ENCODE data around the gene SYT7. TPM values are rescaled to one million over a fixed set of nuclear protein-coding genes. Genes with fewer than 3 reads are reported as not detected.
A peak's percentile ranks its signal among the peaks of the same experiment; 100 is the strongest.

Gene SYT7
- total and polyA plus RNA-seq, 9 donors: 0.93 to 2.8 (median 2.3) TPM

- Histone ChIP-seq H3K27ac (ENCODE audit: low read length) (no peak overlapping the region), H3K9me3 (replicated peaks; ENCODE audit: control insufficient read depth, low read depth, low read length) (no peaks in the 10 kb centered on the region), H3K27me3 (ENCODE audit: control insufficient read depth, insufficient read depth, low read length) (peaks cover 64% of the 10 kb centered on the region), H3K36me3 (ENCODE audit: control insufficient read depth, insufficient read depth, low read length) (no peaks in the 10 kb centered on the region), H3K4me3 (ENCODE audit: low read length) (no peak overlapping the region), H3K4me1 (ENCODE audit: control insufficient read depth, insufficient read depth, low read length) (peaks cover 35% of the 10 kb centered on the region)
- no peak for DNase-seq
- 4% methylated on average over 36 of the region's 57 CpGs for WGBS (ENCODE audit: insufficient coverage)
These were observed 25.6 kb downstream of the SYT7 start for GRCh38 chr11:61555051-61555969.

DNA sequence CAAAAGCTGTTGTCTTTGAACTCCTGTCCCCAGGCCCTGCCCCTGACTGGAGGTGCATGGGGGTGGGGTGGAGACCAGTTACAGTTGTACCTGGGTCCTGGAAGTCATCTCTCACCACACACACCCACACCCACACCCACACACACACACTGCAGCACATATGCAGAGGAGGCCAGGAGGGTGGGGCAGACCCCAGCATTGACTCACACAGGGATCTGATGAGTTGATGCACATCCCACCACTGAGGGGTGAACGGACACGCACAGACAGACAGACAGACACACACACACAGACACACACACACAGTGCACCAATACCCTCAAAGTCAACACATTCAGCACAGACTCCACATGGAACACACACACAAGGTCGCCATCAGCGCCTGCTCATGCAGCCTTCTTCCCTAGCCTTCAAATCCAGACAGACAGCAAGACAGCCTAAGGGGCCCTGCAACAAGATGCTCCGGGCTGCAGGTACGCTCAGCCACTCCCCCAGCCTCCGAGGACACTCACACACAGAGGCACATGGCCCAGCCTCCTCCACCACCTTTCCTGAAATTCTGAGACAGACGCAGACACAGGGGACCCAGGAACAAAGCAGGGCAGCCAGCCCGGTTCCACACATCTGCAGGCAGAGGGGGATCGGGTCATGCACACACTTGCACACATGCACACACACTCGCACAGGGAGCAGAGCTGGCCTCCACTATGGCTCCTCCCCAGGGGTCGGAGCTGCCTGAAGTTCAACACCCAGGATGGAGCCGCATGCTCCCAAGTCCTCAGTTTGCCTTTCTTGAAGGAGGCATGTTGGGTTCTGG is 26.5 kb downstream of the SYT7 start:
- H3K9me3 ChIP-seq (replicated peaks; ENCODE audit: control insufficient read depth, low read depth, low read length): no peaks in the 10 kb centered on the region
- no peak for DNase-seq
- no peak overlapping the region for H3K27ac ChIP-seq (ENCODE audit: low read length)
- peaks cover 35% of the 10 kb centered on the region for H3K4me1 ChIP-seq (ENCODE audit: control insufficient read depth, insufficient read depth, low read length)
- WGBS (ENCODE audit: insufficient coverage): 20% methylated on average over 13 of the region's 13 CpGs
- H3K27me3 ChIP-seq (ENCODE audit: control insufficient read depth, insufficient read depth, low read length): peaks cover 57% of the 10 kb centered on the region
- H3K36me3 ChIP-seq (ENCODE audit: control insufficient read depth, insufficient read depth, low read length): no peaks in the 10 kb centered on the region
- no peak overlapping the region for H3K4me3 ChIP-seq (ENCODE audit: low read length)

DNA sequence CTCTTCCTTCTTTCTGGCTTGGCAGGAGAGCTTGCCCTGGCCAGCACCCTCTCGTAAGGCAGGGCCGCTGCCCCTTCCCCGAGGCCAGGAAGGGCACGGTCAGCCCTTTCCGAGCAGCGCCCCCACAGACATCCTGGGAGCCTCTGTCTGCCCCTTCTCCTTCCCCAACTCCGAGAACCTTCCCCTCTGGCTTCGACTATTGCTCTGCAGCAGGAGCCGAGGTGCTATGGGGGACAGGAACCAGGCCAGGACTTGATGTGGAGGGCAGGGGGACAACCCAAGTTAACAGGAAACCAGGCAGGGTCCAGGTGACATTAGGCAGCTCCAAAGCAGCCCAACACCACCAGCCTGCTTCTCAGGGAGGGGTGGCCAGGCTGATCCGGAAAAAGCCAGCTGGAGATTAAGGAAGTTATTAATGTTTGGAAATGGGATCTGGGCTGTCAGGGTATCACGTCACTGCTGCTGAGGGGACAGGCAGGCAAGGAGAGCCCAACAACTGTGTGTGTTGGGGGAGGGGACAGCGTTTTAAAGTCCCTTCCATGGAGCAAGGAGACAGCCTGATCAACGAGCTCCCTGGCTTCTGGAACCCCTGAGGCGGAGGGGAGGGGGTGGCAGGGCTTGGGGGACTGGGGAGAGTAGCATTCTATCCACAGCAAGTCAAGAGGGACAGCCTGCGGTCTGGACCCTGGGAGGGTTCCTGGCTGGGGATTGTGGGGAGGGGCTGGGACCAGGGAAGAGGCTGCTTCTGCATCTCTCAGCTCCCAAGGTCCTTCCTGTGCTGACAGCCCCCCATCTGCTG is 27.3 kb downstream of the SYT7 start:
- H3K4me1 ChIP-seq (ENCODE audit: control insufficient read depth, insufficient read depth, low read length): peaks cover 35% of the 10 kb centered on the region
- no peak overlapping the region for H3K4me3 ChIP-seq (ENCODE audit: low read length)
- H3K27ac ChIP-seq (ENCODE audit: low read length): peak overlapping the region; percentile 3
- DNase-seq: peak; percentile 60
- no peaks in the 10 kb centered on the region for H3K36me3 ChIP-seq (ENCODE audit: control insufficient read depth, insufficient read depth, low read length)
- no peaks in the 10 kb centered on the region for H3K9me3 ChIP-seq (replicated peaks; ENCODE audit: control insufficient read depth, low read depth, low read length)
- WGBS (ENCODE audit: insufficient coverage): 25% methylated on average over 12 of the region's 15 CpGs
- H3K27me3 ChIP-seq (ENCODE audit: control insufficient read depth, insufficient read depth, low read length): peaks cover 54% of the 10 kb centered on the region

DNA sequence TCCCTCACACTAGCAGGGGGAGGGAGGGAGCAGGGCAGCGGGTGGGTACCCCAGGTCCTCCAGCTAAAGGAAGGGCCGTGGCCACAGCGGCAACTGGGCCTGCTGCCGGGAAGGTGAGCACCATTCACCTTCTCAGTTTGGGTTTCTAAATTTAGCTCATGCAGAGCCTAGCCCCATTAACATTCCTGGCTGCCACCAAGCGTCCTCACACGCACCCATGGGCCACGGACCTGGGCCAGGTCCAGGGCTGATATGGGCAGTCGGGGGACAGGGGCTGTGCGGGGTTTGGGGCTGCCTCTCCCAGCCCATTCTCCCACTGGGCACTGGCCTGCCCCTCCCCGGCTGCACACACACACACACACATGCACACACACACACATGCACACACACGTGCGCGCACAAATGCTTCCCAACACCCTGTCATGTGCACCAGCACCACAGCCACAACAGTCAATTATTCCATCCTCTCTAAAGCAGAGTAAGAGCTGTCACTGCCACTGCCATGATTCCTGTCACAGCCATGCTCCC is 28.7 kb downstream of the SYT7 start:
- Histone ChIP-seq H3K27ac (ENCODE audit: low read length) (no peak overlapping the region), H3K36me3 (ENCODE audit: control insufficient read depth, insufficient read depth, low read length) (no peaks in the 10 kb centered on the region), H3K4me3 (ENCODE audit: low read length) (no peak overlapping the region), H3K4me1 (ENCODE audit: control insufficient read depth, insufficient read depth, low read length) (peaks cover 35% of the 10 kb centered on the region), H3K9me3 (replicated peaks; ENCODE audit: control insufficient read depth, low read depth, low read length) (no peaks in the 10 kb centered on the region), H3K27me3 (ENCODE audit: control insufficient read depth, insufficient read depth, low read length) (peaks cover 41% of the 10 kb centered on the region)
- WGBS (ENCODE audit: insufficient coverage): 56% methylated on average over 12 of the region's 13 CpGs
- no peak for DNase-seq

- no peak for DNase-seq
- Histone ChIP-seq H3K4me1 (ENCODE audit: control insufficient read depth, insufficient read depth, low read length) (peaks cover 35% of the 10 kb centered on the region), H3K9me3 (replicated peaks; ENCODE audit: control insufficient read depth, low read depth, low read length) (no peaks in the 10 kb centered on the region), H3K27me3 (ENCODE audit: control insufficient read depth, insufficient read depth, low read length) (peaks cover 36% of the 10 kb centered on the region), H3K36me3 (ENCODE audit: control insufficient read depth, insufficient read depth, low read length) (no peaks in the 10 kb centered on the region), H3K27ac (ENCODE audit: low read length) (no peak overlapping the region), H3K4me3 (ENCODE audit: low read length) (no peak overlapping the region)
- 46% methylated on average over 11 of the region's 12 CpGs for WGBS (ENCODE audit: insufficient coverage)
These were observed 29.2 kb downstream of the SYT7 start for GRCh38 chr11:61551634-61552033.

GRCh38 chr11:61550665-61551227 is 30.1 kb downstream of the SYT7 start:
- Histone ChIP-seq H3K36me3 (ENCODE audit: control insufficient read depth, insufficient read depth, low read length) (no peaks in the 10 kb centered on the region), H3K4me3 (ENCODE audit: low read length) (no peak overlapping the region), H3K4me1 (ENCODE audit: control insufficient read depth, insufficient read depth, low read length) (peaks cover 33% of the 10 kb centered on the region), H3K27ac (ENCODE audit: low read length) (no peak overlapping the region), H3K27me3 (ENCODE audit: control insufficient read depth, insufficient read depth, low read length) (peaks cover 27% of the 10 kb centered on the region), H3K9me3 (replicated peaks; ENCODE audit: control insufficient read depth, low read depth, low read length) (no peaks in the 10 kb centered on the region)
- WGBS (ENCODE audit: insufficient coverage): 83% methylated on average over 16 of the region's 18 CpGs
- no peak for DNase-seq

DNA sequence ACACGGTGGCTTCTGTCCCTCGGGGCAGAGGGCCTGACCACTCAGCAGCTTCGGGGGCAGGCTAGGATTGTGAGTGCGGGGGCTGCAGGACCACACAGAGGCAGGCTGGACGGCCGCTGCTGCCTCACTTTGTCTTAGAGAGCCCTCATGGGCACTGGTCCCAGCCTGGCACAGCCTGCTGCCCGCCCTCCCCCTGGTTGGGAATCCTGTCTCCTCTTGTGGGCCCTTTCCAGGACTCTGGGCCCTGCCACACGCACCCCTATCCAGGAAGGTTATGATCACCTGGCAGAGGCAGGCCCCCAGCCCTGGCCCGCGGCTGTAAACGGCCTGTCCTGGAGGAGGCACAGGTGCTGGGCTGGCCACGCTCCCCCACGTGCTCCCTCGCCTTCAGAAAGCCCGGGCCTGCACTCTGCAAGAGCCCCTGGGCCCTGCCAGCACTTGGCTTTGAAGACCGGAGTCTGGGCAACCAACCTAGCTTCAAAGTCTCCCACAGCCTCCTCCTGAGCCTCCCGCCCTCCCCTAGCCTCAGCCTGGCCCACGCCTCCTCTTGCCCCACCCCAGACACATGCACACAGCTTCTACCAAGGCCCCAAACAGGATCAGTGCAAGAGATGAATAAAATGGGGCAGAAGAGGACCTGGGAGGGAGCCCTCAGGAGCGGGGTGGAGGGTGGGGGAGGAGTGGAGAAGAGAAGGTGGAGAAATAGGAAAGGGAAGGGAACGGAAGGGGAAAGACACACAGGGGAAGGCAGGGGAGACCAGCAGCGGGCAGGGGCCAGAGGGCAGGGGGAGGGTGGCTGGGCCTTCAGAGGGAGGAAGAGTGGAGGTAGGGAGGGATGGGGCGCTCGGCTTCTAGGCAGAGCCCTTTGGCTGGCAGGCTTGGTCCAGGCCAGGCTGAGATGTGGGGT is 31.0 kb downstream of the SYT7 start:
- peaks cover 28% of the 10 kb centered on the region for H3K4me1 ChIP-seq (ENCODE audit: control insufficient read depth, insufficient read depth, low read length)
- no peak for DNase-seq
- H3K27me3 ChIP-seq (ENCODE audit: control insufficient read depth, insufficient read depth, low read length): peaks cover 20% of the 10 kb centered on the region
- H3K36me3 ChIP-seq (ENCODE audit: control insufficient read depth, insufficient read depth, low read length): no peaks in the 10 kb centered on the region
- WGBS (ENCODE audit: insufficient coverage): 54% methylated on average over 20 of the region's 23 CpGs
- H3K4me3 ChIP-seq (ENCODE audit: low read length): no peak overlapping the region
- no peaks in the 10 kb centered on the region for H3K9me3 ChIP-seq (replicated peaks; ENCODE audit: control insufficient read depth, low read depth, low read length)
- H3K27ac ChIP-seq (ENCODE audit: low read length): no peak overlapping the region

- 75% methylated on average over 8 of the region's 8 CpGs for WGBS (ENCODE audit: insufficient coverage)
- Histone ChIP-seq H3K27me3 (ENCODE audit: control insufficient read depth, insufficient read depth, low read length) (peaks cover 13% of the 10 kb centered on the region), H3K9me3 (replicated peaks; ENCODE audit: control insufficient read depth, low read depth, low read length) (no peaks in the 10 kb centered on the region), H3K4me1 (ENCODE audit: control insufficient read depth, insufficient read depth, low read length) (peaks cover 26% of the 10 kb centered on the region), H3K4me3 (ENCODE audit: low read length) (no peak overlapping the region), H3K27ac (ENCODE audit: low read length) (no peak overlapping the region), H3K36me3 (ENCODE audit: control insufficient read depth, insufficient read depth, low read length) (no peaks in the 10 kb centered on the region)
- DNase-seq: no peak
These were observed 31.7 kb downstream of the SYT7 start for GRCh38 chr11:61549177-61549576.

DNA sequence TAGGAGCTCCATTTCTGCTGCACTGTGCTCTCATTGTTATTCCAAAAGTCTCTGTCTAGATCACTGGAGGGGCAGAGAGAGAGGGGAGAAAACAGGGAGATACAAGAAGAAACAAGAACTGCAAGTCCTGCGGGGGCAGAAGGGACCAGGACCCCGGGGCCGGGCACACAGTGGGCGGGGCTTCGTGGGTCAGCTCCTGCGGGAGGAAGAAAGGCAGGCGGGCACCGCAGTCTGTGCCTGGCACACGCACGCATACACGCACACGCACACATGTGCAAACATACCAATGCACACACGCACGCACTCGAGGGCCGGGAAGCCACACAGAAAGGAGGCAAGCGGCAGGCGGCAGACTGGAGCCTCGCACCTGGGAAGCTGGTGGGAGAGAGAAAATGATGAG is 33.6 kb downstream of the SYT7 start:
- DNase-seq: no peak
- Histone ChIP-seq H3K9me3 (replicated peaks; ENCODE audit: control insufficient read depth, low read depth, low read length) (no peaks in the 10 kb centered on the region), H3K4me3 (ENCODE audit: low read length) (no peak overlapping the region), H3K27ac (ENCODE audit: low read length) (no peak overlapping the region), H3K27me3 (ENCODE audit: control insufficient read depth, insufficient read depth, low read length) (no peaks in the 10 kb centered on the region), H3K36me3 (ENCODE audit: control insufficient read depth, insufficient read depth, low read length) (no peaks in the 10 kb centered on the region), H3K4me1 (ENCODE audit: control insufficient read depth, insufficient read depth, low read length) (peaks cover 16% of the 10 kb centered on the region)
- 72% methylated on average over 11 of the region's 19 CpGs for WGBS (ENCODE audit: insufficient coverage)
